Fibroblast of lung (primary cell): ENCODE results near the gene MXI1. TPM values are rescaled to one million over a fixed set of nuclear protein-coding genes. Genes with fewer than 3 reads are reported as not detected.

ENCODE experiments used
- DNase-seq, 2 donors: peaks; one replicate each; pipeline versions ENCODE4 v3.0.0 to v3.0.0-alpha.2; 2010; ENCODE audit warnings: low read depth in 2 of 2
- H2AFZ ChIP-seq: 2 replicates; pipeline ENCODE4 v1.5.1; 2012; ENCODE audit warnings: low read length, control low read depth, inconsistent platforms
- H3K27ac ChIP-seq: 2 replicates; pipeline ENCODE4 v1.5.1; 2011; ENCODE audit warnings: low read length, control low read depth; ENCODE audit not compliant: insufficient read depth
- H3K27me3 ChIP-seq: 2 replicates; pipeline ENCODE4 v1.5.1; 2011; ENCODE audit warnings: mild to moderate bottlenecking, low read length; ENCODE audit not compliant: control insufficient read depth, insufficient read depth
- H3K36me3 ChIP-seq: 2 replicates; pipeline ENCODE4 v1.5.1; 2011; ENCODE audit warnings: low read length; ENCODE audit not compliant: control insufficient read depth, insufficient read depth
- H3K4me1 ChIP-seq: 2 replicates; pipeline ENCODE4 v1.5.1; 2011; ENCODE audit warnings: low read length; ENCODE audit not compliant: control insufficient read depth, insufficient read depth; ENCODE audit errors: extremely low read depth
- H3K4me2 ChIP-seq: 2 replicates; pipeline ENCODE4 v1.5.1; 2011; ENCODE audit warnings: low read length, control low read depth; ENCODE audit not compliant: insufficient read depth; ENCODE audit errors: extremely low read depth
- H3K4me3 ChIP-seq, 4 experiments: fragments of 200-600 bp in 1 of 4; sonication (generic) in 1 of 4; replicated peaks in 1 of 4; 2 replicates each; pipeline ENCODE4 v1.5.1; 2011 to 2016; ENCODE audit warnings: low read length in 4 of 4, low read depth in 3 of 4, mild to moderate bottlenecking in 3 of 4, control low read depth in 2 of 4, inconsistent platforms in 1 of 4, mixed read lengths in 1 of 4; ENCODE audit not compliant: insufficient read depth in 1 of 4; ENCODE audit errors: control extremely low read depth in 1 of 4
- H3K79me2 ChIP-seq: 2 replicates; pipeline ENCODE4 v1.5.1; 2012; ENCODE audit warnings: mild to moderate bottlenecking, low read length, inconsistent platforms; ENCODE audit not compliant: control insufficient read depth, insufficient read depth
- H3K9ac ChIP-seq: 2 replicates; pipeline ENCODE4 v1.5.1; 2011; ENCODE audit warnings: mild to moderate bottlenecking, low read length, control low read depth; ENCODE audit not compliant: insufficient read depth
- H3K9me3 ChIP-seq: 2 replicates; pipeline ENCODE4 v1.5.1; 2012; ENCODE audit warnings: low read depth, low read length; ENCODE audit not compliant: control insufficient read depth, insufficient read depth
- H4K20me1 ChIP-seq: 2 replicates; pipeline ENCODE4 v1.5.1; 2011; ENCODE audit warnings: low read length; ENCODE audit not compliant: control insufficient read depth, insufficient read depth; ENCODE audit errors: extremely low read depth
- EZH2 ChIP-seq: IDR thresholded peaks from 2 replicates; pipeline ENCODE4 v1.5.1; 2012; ENCODE audit warnings: low read length, control low read depth, mild to moderate bottlenecking; ENCODE audit errors: missing control alignments
- polyA plus RNA-seq, 2 donors: library from polyadenylated mRNA; depleted of rRNA in 1 of 2; stranded (reverse) in 1 of 2; unstranded in 1 of 2; fragments of >200 nt; gene quantifications; 2 replicates each; pipeline ENCODE4 v1.2.1, GENCODE V29; 2011 to 2012; ENCODE audit warnings: missing spikeins in 1 of 2
- total RNA-seq: library from RNA; depleted of rRNA; stranded (reverse); fragments of >200 nt; gene quantifications from 2 replicates; pipeline ENCODE4 v1.2.1, GENCODE V29; 2014
- TF ChIP-seq, protein P1 (sequence below), 2 donors: IDR thresholded peaks in 1 of 2; conservative IDR thresholded peaks in 1 of 2; 1 replicate in 1 of 2; 2 replicates in 1 of 2; pipeline ENCODE4 v1.5.1; 2011 to 2012; ENCODE audit warnings: low read length in 2 of 2, control low read depth in 1 of 2, inconsistent platforms in 1 of 2, low read depth in 1 of 2, mild to moderate bottlenecking in 1 of 2

The MXI1 gene
- total and polyA plus RNA-seq, 2 donors (not counting 1 experiment from before 2014, with no cell fraction given), result 18.7 to 40.1 TPM

DNA sequence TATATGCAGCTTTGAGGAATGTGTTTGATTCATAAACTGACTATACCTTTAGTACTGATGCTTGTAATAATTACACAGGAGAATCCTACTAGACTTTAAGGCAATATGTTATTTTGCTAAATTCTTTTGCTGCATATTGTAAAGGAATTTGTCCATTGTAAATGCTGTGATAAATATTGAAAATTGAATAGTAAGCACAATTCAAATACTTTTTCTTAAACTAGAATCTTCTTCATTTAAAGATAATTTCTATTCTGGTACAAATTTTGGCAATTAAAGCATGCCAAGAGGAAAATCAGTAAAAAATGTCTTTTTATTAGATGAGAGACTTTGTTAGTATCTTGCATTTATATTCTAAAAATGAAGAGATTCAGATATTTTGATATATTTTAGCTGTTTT is 51.9 kb downstream of the MXI1 start:
- H4K20me1 ChIP-seq, result no peaks in the 10 kb centered on the region
- DNase-seq, result no peak

DNA sequence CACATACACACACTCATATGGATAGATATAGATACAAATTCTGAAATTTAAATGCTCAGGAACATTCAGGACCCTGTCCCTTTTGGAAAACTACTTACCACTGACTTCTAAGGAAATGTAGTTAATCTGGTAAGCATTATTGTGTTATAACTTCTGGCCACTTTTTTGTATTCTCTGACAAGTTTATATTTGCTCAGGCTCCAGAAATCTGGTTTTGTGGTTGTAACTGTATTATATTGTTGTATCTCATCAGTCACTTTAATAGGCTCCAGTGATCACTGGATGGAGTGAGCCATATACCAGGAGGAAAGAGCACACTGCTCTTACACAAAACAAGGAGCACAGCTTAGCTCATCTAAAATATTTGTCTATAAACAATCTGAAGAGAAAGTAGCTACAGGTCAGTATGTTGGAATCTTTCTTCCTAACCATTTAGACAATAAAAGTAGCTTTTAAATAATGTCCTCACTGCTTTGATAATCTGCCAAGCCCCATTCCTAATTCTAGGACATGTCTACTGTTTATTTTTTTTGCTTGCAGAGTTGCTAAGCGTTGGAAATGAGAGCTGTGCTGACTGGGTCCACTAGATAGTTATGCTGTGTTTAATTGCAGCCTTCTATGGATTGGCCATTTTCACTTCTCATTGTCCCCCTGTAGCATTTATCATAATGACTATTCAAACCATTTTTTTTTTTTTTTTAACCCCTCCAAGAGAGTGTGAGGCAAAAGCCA is 53.5 kb downstream of the MXI1 start:
- H3K9ac ChIP-seq, result no peak overlapping the region
- no peaks in the 10 kb centered on the region for H3K36me3 ChIP-seq
- no peaks in the 10 kb centered on the region for H3K79me2 ChIP-seq
- TF ChIP-seq EZH2, result no peak
- TF ChIP-seq, protein P1, sequence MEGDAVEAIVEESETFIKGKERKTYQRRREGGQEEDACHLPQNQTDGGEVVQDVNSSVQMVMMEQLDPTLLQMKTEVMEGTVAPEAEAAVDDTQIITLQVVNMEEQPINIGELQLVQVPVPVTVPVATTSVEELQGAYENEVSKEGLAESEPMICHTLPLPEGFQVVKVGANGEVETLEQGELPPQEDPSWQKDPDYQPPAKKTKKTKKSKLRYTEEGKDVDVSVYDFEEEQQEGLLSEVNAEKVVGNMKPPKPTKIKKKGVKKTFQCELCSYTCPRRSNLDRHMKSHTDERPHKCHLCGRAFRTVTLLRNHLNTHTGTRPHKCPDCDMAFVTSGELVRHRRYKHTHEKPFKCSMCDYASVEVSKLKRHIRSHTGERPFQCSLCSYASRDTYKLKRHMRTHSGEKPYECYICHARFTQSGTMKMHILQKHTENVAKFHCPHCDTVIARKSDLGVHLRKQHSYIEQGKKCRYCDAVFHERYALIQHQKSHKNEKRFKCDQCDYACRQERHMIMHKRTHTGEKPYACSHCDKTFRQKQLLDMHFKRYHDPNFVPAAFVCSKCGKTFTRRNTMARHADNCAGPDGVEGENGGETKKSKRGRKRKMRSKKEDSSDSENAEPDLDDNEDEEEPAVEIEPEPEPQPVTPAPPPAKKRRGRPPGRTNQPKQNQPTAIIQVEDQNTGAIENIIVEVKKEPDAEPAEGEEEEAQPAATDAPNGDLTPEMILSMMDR (conservative IDR thresholded peaks at IDR 0.05 in 1 of 2, IDR thresholded peaks at IDR 0.05 in 1 of 2; ENCODE audit: low read depth in 1 of 2, low read length in 2 of 2), result no peak
- no peak overlapping the region for H3K4me2 ChIP-seq
- DNase-seq, result peak; percentile 39 to 40
- no peaks in the 10 kb centered on the region for H3K9me3 ChIP-seq
- H3K27ac ChIP-seq, result no peak overlapping the region
- no peak overlapping the region for H3K4me3 ChIP-seq
- no peak overlapping the region for H2AFZ ChIP-seq
- no peaks in the 10 kb centered on the region for H4K20me1 ChIP-seq
- H3K4me1 ChIP-seq, result no peaks in the 10 kb centered on the region
- no peaks in the 10 kb centered on the region for H3K27me3 ChIP-seq

More for the DNA sequence above, 51.9 kb downstream of the MXI1 start:
- H3K4me1 ChIP-seq, result no peaks in the 10 kb centered on the region
- H3K4me2 ChIP-seq, result no peak overlapping the region
- no peak overlapping the region for H3K9ac ChIP-seq
- H3K36me3 ChIP-seq, result no peaks in the 10 kb centered on the region
- no peaks in the 10 kb centered on the region for H3K9me3 ChIP-seq
- TF ChIP-seq, protein P1 (conservative IDR thresholded peaks at IDR 0.05 in 1 of 2, IDR thresholded peaks at IDR 0.05 in 1 of 2; ENCODE audit: low read depth in 1 of 2, low read length in 2 of 2), result no peak
- TF ChIP-seq EZH2, result no peak
- no peak overlapping the region for H3K4me3 ChIP-seq
- H3K79me2 ChIP-seq, result no peaks in the 10 kb centered on the region
- no peak overlapping the region for H3K27ac ChIP-seq
- H2AFZ ChIP-seq, result no peak overlapping the region
- H3K27me3 ChIP-seq, result no peaks in the 10 kb centered on the region

DNA sequence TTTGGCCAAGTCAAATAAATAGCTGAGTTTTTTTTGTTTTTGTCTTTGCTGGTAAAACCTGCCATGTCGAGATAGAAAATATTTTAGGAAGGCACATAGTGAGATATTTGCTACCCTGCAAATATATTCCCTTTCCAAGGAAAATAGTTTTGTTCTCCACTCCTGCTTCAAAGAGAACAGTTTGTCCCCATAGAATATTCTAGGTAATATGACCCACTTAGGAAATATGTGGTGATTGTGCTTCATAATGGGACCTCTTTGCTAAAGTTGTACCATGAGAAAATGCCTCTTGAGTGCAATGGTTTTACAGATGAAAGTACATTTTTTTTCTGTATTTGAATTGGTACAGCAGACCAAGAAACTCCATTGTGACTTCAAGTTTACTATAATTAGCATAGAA is 55.8 kb downstream of the MXI1 start:
- Histone ChIP-seq H3K4me1 (no peaks in the 10 kb centered on the region), H3K36me3 (no peaks in the 10 kb centered on the region), H3K9me3 (no peaks in the 10 kb centered on the region), H3K4me2 (no peak overlapping the region), H2AFZ (no peak overlapping the region), H3K4me3 (no peak overlapping the region), H3K27me3 (no peaks in the 10 kb centered on the region), H4K20me1 (no peaks in the 10 kb centered on the region), H3K9ac (no peak overlapping the region), H3K27ac (no peak overlapping the region), H3K79me2 (no peaks in the 10 kb centered on the region)
- no peak for TF ChIP-seq EZH2
- TF ChIP-seq, protein P1 (conservative IDR thresholded peaks at IDR 0.05 in 1 of 2, IDR thresholded peaks at IDR 0.05 in 1 of 2; ENCODE audit: low read depth in 1 of 2, low read length in 2 of 2), result no peak
- DNase-seq, result no peak
